B cell (primary cell): ENCODE data around the gene VAC14.

Source experiments
- EZH2 ChIP-seq: IDR thresholded peaks from 2 replicates; pipeline ENCODE4 v1.6.1; 2012; ENCODE audit warnings: borderline replicate concordance, low read depth, mild to moderate bottlenecking, moderate library complexity, low read length; ENCODE audit not compliant: insufficient read depth, poor library complexity, severe bottlenecking
- TF ChIP-seq, protein P1 (sequence below): fragments of 200-600 bp; IDR thresholded peaks from one replicate; pipeline ENCODE4 v1.8.0; 2022; ENCODE audit warnings: antibody characterized with exemption, mild to moderate bottlenecking

DNA sequence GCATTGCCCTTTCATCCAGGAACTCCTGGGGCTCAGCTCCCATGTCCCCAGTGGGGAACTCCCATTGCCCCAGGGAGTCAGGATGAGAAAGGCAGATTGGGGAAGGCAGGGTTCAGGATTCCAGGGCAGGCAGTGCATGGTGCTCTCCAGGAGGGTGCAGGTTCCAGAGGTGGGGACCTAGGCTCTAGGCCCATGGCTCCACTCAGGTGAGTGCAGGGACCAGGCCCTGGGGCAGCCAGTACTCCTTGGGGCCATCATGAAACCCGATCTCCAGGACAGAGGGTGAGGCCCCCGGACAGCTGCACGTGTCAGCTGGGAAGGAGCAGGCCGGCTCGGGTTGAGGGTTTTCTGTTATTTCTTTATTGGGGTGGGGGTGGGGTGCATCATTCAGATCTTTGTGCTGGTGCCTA is 113.9 kb downstream of the VAC14 start:
- TF ChIP-seq, protein P1, sequence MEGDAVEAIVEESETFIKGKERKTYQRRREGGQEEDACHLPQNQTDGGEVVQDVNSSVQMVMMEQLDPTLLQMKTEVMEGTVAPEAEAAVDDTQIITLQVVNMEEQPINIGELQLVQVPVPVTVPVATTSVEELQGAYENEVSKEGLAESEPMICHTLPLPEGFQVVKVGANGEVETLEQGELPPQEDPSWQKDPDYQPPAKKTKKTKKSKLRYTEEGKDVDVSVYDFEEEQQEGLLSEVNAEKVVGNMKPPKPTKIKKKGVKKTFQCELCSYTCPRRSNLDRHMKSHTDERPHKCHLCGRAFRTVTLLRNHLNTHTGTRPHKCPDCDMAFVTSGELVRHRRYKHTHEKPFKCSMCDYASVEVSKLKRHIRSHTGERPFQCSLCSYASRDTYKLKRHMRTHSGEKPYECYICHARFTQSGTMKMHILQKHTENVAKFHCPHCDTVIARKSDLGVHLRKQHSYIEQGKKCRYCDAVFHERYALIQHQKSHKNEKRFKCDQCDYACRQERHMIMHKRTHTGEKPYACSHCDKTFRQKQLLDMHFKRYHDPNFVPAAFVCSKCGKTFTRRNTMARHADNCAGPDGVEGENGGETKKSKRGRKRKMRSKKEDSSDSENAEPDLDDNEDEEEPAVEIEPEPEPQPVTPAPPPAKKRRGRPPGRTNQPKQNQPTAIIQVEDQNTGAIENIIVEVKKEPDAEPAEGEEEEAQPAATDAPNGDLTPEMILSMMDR = no peak
- no peak for TF ChIP-seq EZH2
